ENCODE data around the gene ACSS3. TPM values are rescaled to one million over a fixed set of nuclear protein-coding genes. Genes with fewer than 3 reads are reported as not detected.

The ACSS3 gene
- total and polyA plus RNA-seq, 2 of the 8 experiments (the other 6 are each of a cell fraction or from before 2014, with no cell fraction given): 14.4 to 24.0 TPM

DNA sequence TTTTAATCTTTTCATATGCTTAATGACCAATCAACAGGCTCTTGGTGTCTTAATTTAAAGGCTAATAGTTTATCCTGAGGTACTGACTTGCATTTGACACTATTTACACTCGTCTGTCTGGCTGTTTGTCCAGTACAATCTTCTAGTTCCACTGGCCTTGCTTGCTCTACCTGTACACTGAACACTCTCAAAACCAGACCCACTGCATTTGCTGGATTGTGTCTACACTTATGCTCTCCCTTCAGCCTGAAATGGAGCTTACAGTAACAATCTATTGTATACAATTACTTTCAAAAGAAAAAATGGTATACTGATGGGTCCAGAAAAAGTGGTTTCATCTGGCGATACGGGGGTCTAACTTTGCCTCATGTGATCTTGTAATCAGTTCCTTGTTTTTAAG, 2.3 kb upstream of the ACSS3 start (continued):
- TF ChIP-seq CHD7 (IDR thresholded peaks at IDR 0.05; ENCODE audit: insufficient replicate concordance, low read length): no peak
- no peak for TF ChIP-seq SP2 (IDR thresholded peaks at IDR 0.05; ENCODE audit: low read length)
- TF ChIP-seq NRF1 (IDR thresholded peaks at IDR 0.05; ENCODE audit: low read depth, low read length): no peak
- TF ChIP-seq RBBP5 (IDR thresholded peaks at IDR 0.05; ENCODE audit: borderline replicate concordance, low read depth, low read length): no peak
- TF ChIP-seq SP4 (IDR thresholded peaks at IDR 0.05; ENCODE audit: low read length): no peak
- TF ChIP-seq SIX5 (IDR thresholded peaks at IDR 0.05; ENCODE audit: low read depth, low read length): no peak
- TF ChIP-seq CBX8 (IDR thresholded peaks at IDR 0.05; ENCODE audit: borderline replicate concordance, low read depth, low read length): no peak
- no peak for TF ChIP-seq CBX5 (IDR thresholded peaks at IDR 0.05; ENCODE audit: low read depth, low read length)
- TF ChIP-seq TAF1 (IDR thresholded peaks at IDR 0.05; ENCODE audit: low read depth, low read length): no peak

Data from H1 (cell line).